Stimulated activated CD4-positive, alpha-beta T cell treated with anti-CD3 and anti-CD28 coated beads, Interleukin-1b, Interleukin-23, amount 100 ng/mL, for 4 hours (primary cell): ENCODE results near the gene RFT1.
A peak's percentile ranks its signal among the peaks of the same experiment; 100 is the strongest.
"Not testable (repeated sequence)": the region's sequence is repeated elsewhere in the genome, so short reads cannot be mapped to it uniquely, and the experiment has no call there.

Experiments used
- DNase-seq, 2 donors: peaks; one replicate each; pipeline ENCODE4 v3.0.0-alpha.2; 2020; ENCODE audit warnings: low read depth in 2 of 2

RFT1 gene

DNA sequence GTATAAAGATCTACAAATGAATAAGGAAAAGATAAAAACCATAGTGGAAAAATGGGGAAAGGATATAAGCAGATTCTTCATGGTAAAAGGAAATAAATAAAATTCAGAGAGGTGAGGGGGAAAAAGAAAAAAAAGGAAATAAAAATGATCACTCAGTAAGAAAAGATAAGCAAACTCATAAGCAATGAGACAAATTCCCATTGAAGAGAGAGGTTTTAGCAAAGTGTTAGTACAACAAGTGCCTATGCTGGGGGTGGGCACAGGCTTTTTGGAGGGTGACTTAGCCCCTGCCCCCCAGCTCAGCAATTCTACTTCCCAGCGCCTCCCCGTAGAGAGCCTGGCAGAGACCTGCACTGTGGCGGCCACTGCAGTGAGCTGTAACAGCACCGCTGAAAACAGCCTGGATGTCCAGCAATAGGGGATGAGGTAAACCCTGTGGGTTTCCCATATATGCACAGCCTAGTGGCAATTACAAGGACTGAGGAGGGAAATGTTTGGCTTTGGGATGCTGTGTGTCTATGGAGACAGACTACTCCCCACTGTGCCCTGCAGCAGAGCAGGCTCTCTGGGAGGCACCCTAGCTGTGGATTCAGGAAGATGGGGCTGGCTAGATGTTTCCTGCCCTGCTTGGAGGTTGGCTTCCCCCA is 60.7 kb downstream of the RFT1 start:
- no peak for DNase-seq

DNA sequence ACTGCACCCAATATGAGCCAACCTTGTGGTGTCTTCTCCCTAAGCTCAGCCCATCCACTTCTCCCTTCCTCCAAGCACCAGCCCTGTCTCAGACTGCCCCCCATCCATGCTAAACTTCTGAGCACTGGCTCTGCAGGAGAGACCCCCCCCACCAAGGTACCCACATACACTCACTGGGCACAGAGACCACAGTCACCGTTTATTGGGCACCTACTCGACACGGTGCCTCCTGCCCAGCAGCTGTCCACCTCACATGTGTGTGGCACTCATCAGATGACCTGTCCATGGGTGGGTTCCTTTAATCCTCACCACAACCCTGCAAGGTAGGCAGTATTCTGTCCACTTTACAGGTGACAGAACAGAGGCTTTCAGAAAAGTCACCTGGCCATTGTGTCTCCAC is 62.1 kb downstream of the RFT1 start:
- DNase-seq: no peak

- no peak for DNase-seq
Measured at GRCh38 chr3:53067567-53067966, 62.7 kb downstream of the RFT1 start.

GRCh38 chr3:53065841-53066480 is 64.3 kb downstream of the RFT1 start:
- DNase-seq: no peak

DNA sequence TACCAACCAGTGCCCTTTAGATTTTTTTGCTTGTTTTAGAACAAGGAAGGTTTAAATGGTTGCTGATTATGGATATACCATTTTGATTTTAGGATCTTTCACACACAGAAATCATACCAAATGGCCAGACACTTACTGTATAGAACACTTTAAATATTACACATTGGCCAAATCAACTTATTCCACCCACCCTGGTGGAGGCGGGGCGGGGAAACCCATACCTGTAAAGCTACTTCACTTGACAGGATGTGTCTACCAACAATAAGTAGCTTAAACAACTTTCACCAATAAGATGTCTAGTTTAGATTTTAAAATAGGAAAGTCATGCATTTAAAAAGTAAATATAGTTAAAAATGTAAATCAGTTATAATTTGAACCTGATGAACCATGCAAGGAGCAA is 67.3 kb downstream of the RFT1 start:
- no peak for DNase-seq

- DNase-seq: no peak
Measured at GRCh38 chr3:53056442-53056841, 73.8 kb downstream of the RFT1 start.

DNA sequence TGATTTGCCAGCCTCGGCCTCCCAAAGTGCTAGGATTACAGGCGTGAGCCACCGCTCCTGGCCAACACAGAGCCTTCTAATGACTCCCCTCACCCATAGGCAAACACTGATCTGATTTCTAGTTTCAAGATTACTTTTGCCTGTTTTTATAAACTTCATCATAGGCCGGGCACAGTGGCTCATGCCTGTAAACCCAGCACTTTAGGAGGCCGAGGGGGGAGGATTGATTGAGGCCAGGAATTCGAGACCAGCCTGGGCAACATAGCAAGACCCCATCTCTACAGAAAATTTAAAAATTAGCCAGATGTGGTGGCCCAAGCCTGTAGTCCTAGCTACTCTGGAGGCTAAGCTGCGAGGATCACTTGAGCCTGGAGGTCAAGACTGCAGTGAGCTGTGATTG is 76.0 kb downstream of the RFT1 start:
- not testable (repeated sequence) for DNase-seq

- DNase-seq: no peak
Measured at GRCh38 chr3:53051929-53052328, 78.3 kb downstream of the RFT1 start.

DNA sequence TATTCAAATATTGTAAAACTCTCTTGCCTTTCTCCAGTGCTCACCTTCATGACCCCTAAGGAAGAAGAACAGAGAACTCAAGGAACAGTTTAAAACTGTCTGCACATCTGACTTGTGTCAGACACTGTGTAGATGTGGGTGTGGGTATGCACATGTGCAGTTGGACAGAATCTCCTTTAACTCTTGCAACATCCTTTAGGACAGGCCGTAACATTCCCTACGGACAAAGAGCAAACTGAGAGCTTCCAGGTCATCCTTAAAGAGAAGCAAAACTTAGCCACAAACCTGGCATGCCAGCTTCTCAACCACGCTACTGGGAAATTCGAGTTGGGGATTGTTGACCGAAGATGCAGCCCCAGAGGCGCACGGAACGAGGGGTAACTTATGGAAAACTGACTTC is 80.2 kb downstream of the RFT1 start:
- DNase-seq: no peak

GRCh38 chr3:53046171-53047170 is 83.8 kb downstream of the RFT1 start:
- DNase-seq: peak; percentile 36 to 46

- peak; percentile 72 to 77 for DNase-seq
Measured at GRCh38 chr3:53045518-53046170, 84.6 kb downstream of the RFT1 start, which contains the start of gene SFMBT1. Gene SFMBT1 (minus strand): TSS chr3:53046073. CDS start chr3:52969128, 76,945 bp downstream.

DNA sequence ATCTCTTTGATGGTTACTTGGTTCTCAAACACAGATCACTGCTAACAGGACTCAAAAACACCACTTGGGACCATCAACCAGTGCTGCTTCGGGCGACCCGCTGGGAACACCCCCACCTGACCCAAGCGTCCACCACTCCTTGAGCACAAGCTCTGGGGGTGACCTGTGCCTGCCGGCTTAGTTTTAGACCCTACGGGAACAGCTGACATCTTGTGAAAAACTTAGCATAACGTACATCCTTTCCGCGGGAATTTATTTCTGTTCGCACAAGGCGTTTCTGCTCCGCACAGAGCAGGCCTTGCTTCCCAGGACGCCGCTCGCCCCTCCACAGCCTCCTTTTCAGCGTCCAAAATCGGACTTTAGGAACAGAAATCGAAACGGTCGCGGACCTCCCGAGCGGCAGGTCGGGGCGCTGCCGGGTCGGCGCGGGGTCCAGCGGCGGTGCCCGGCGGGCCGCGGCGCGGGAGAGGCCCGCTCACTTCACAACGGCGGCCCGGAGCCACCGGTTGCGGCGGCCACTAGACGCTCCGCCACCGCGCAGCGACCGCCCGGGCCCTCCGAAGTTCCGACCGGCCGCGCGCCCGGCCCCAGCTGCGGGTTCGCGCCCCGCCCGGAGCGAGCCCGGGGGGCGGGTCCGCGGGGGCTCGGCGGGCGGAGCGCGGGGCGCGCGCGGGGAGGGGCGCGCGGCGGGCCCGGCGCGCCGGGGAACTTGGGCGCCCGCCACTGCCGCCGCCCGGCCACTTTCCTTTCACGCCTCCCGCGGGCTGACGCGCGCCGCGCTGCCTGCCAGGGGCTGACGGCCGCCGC is 85.3 kb downstream of the RFT1 start:
- DNase-seq: peak; percentile 25 to 52

GRCh38 chr3:53044371-53044710 is 85.9 kb downstream of the RFT1 start:
- DNase-seq: no peak

- no peak for DNase-seq
Measured at GRCh38 chr3:53043738-53044137, 86.5 kb downstream of the RFT1 start.

GRCh38 chr3:53042651-53043050 is 87.6 kb downstream of the RFT1 start:
- DNase-seq: no peak

- no peak for DNase-seq
Measured at GRCh38 chr3:53040351-53040820, 89.8 kb downstream of the RFT1 start.

GRCh38 chr3:53039376-53039752 is 90.9 kb downstream of the RFT1 start:
- no peak for DNase-seq

GRCh38 chr3:53038679-53039375 is 91.4 kb downstream of the RFT1 start:
- no peak for DNase-seq
